ENCODE measurements around the gene DPM1.

DPM1 gene

GRCh38 chr20:50957798-50958614 lies at the start of gene DPM1:
Gene DPM1, minus strand, starts transcription at chr20:50958532. Its CDS starts 9 bp downstream, at chr20:50958523.
- peak; percentile 93 for DNase-seq (ENCODE audit: low spot score)

- no peak for DNase-seq (ENCODE audit: low spot score)
These were observed 46.9 kb upstream of the DPM1 start for GRCh38 chr20:51005214-51005613.

- no peak for DNase-seq (ENCODE audit: low spot score)
These were observed 46.4 kb upstream of the DPM1 start for GRCh38 chr20:51004781-51005180.

GRCh38 chr20:51004305-51004727 lies 46.0 kb upstream of the DPM1 start:
- no peak for DNase-seq (ENCODE audit: low spot score)

- DNase-seq (ENCODE audit: low spot score): no peak
These were observed 45.4 kb upstream of the DPM1 start for GRCh38 chr20:51003753-51004152.

- no peak for DNase-seq (ENCODE audit: low spot score)
These were observed 44.3 kb upstream of the DPM1 start for GRCh38 chr20:51002633-51003032.

GRCh38 chr20:51001430-51002265 lies 43.3 kb upstream of the DPM1 start:
- no peak for DNase-seq (ENCODE audit: low spot score)

GRCh38 chr20:50999355-50999754 lies 41.0 kb upstream of the DPM1 start:
- no peak for DNase-seq (ENCODE audit: low spot score)

GRCh38 chr20:50996901-50997865 lies 38.9 kb upstream of the DPM1 start:
- DNase-seq (ENCODE audit: low spot score): no peak

- no peak for DNase-seq (ENCODE audit: low spot score)
These were observed 37.2 kb upstream of the DPM1 start for GRCh38 chr20:50995506-50995905.

- DNase-seq (ENCODE audit: low spot score): no peak
These were observed 35.5 kb upstream of the DPM1 start for GRCh38 chr20:50993876-50994275.

GRCh38 chr20:50992733-50993457 lies 34.6 kb upstream of the DPM1 start:
- peak; percentile 99 for DNase-seq (ENCODE audit: low spot score)

GRCh38 chr20:50992336-50992732 lies 34.0 kb upstream of the DPM1 start:
- DNase-seq (ENCODE audit: low spot score): no peak

- DNase-seq (ENCODE audit: low spot score): no peak
These were observed 32.7 kb upstream of the DPM1 start for GRCh38 chr20:50991076-50991475.

- peak; percentile 88 for DNase-seq (ENCODE audit: low spot score)
These were observed 29.3 kb upstream of the DPM1 start for GRCh38 chr20:50987493-50988210.

- no peak for DNase-seq (ENCODE audit: low spot score)
These were observed 25.0 kb upstream of the DPM1 start for GRCh38 chr20:50983321-50983720.

GRCh38 chr20:50982363-50982762 lies 24.0 kb upstream of the DPM1 start:
- no peak for DNase-seq (ENCODE audit: low spot score)

GRCh38 chr20:50981714-50982048 lies 23.3 kb upstream of the DPM1 start:
- no peak for DNase-seq (ENCODE audit: low spot score)

GRCh38 chr20:50980851-50981713 lies 22.8 kb upstream of the DPM1 start:
- DNase-seq (ENCODE audit: low spot score): peak; percentile 77
